ENCODE data around the gene MACROD2.

The MACROD2 gene

DNA sequence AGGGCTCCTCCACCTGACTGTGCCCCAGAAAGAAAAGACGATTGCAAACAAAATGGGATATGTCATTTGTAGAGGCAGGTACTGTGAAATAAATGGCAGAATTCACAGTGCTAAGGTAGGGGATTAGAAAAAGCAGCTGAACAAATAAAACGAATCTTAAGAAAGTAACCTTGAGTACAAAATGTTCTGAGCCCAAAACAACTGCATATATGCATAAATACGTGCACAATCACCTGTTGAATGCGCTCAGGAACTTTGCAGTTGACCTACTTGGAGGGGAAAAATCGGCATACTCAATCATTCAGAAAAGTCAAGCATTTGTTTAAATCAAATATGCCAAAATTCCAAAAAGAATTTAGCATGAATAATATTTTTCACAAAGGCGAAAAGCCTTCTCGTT, 1114.2 kb downstream of the MACROD2 start:
- no peak overlapping the region for H3K4me3 ChIP-seq (ENCODE audit: low read depth, low read length)
- TF ChIP-seq, protein P1, sequence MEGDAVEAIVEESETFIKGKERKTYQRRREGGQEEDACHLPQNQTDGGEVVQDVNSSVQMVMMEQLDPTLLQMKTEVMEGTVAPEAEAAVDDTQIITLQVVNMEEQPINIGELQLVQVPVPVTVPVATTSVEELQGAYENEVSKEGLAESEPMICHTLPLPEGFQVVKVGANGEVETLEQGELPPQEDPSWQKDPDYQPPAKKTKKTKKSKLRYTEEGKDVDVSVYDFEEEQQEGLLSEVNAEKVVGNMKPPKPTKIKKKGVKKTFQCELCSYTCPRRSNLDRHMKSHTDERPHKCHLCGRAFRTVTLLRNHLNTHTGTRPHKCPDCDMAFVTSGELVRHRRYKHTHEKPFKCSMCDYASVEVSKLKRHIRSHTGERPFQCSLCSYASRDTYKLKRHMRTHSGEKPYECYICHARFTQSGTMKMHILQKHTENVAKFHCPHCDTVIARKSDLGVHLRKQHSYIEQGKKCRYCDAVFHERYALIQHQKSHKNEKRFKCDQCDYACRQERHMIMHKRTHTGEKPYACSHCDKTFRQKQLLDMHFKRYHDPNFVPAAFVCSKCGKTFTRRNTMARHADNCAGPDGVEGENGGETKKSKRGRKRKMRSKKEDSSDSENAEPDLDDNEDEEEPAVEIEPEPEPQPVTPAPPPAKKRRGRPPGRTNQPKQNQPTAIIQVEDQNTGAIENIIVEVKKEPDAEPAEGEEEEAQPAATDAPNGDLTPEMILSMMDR (IDR thresholded peaks at IDR 0.05; ENCODE audit: low read depth, low read length, missing control alignments), result no peak
- no peak for DNase-seq (ENCODE audit: low read depth)
- in situ Hi-C loops (cut with HindIII; ENCODE audit: low sequenced_read_pairs), result no loop called here

DNA sequence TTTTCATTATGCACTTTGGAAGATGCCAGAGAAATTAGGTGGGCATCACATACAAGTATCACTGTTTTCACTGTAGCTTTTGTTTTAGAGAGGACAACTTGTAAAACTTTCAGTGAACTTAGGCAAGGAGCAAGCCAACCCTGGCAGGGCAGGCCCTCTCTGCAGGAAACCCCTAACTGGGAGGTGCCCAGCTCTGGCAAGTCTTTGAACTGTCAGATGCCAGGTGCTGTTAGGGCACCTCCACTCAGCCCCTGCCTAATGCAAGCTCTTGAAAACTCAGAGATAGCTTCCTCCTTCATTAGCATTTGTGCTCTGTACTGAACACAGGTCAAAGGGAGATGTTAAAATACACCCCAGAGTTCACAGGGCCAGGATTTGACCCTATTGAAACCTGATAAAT, 1116.3 kb downstream of the MACROD2 start:
- in situ Hi-C loops (cut with HindIII; ENCODE audit: low sequenced_read_pairs), result no loop called here
- TF ChIP-seq, protein P1 (IDR thresholded peaks at IDR 0.05; ENCODE audit: low read depth, low read length, missing control alignments), result no peak
- no peak overlapping the region for H3K4me3 ChIP-seq (ENCODE audit: low read depth, low read length)
- no peak for DNase-seq (ENCODE audit: low read depth)

DNA sequence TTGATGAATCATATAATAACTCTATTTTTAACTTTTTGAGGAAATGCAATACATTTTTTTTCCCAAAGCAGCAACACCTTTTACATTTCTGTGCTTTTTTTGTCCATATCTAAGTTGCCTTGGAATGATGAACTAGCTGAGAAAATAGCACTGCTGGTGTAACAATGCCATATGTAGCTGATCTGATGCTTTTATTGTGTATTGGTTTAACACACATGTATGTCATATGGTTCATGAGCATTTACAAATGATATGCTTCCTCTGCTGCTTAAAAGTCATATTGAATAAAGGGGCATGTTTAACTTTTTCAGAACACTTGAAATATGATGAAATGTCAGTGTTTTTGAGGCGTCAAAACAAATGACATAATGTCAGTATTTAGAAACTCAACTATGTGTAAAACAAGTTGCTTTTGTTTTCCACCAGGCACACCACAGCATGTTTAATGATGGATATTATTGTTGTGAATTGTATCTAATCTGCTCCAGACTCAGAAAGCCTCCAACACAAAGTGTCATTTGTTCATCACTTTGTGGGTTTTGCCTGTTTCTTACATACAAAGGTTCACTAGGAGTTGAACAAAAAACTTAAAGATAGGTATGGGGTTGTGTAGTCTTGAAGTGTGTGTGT, 1117.9 kb downstream of the MACROD2 start:
- in situ Hi-C loops (cut with HindIII; ENCODE audit: low sequenced_read_pairs), result no loop called here
- TF ChIP-seq, protein P1 (IDR thresholded peaks at IDR 0.05; ENCODE audit: low read depth, low read length, missing control alignments), result no peak
- DNase-seq (ENCODE audit: low read depth), result no peak
- H3K4me3 ChIP-seq (ENCODE audit: low read depth, low read length), result no peak overlapping the region

DNA sequence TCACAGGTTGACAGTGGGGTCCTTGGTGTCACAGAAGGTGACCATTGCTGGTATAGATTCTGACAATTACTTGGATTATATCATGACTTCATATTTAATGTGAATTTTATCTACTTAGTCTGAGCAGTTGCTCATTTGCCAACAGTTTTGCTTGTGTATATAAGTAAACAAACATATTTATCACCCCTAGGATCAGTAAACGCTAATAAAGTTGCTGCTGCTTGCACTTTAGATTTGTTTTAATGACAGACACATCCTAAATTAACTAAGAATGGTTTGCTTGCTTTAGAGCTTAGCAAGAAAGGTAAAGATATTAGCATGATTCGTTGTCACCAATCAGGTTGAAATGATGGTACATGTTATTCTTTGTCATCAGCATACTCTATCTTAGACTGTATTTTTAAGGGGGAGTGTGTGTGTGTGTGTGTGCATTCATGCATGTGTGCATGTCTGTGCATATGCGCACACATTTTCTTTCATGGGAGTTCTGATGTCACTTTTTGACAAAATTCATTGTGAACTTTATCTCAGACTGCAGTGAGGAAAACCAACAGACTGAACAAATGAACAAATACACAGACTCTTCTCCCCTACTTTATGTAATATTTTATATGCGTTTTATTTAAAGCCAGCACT, 1124.7 kb downstream of the MACROD2 start:
- in situ Hi-C loops (cut with HindIII; ENCODE audit: low sequenced_read_pairs), result no loop called here
- DNase-seq (ENCODE audit: low read depth), result no peak
- TF ChIP-seq, protein P1 (IDR thresholded peaks at IDR 0.05; ENCODE audit: low read depth, low read length, missing control alignments), result no peak
- H3K4me3 ChIP-seq (ENCODE audit: low read depth, low read length), result no peak overlapping the region

DNA sequence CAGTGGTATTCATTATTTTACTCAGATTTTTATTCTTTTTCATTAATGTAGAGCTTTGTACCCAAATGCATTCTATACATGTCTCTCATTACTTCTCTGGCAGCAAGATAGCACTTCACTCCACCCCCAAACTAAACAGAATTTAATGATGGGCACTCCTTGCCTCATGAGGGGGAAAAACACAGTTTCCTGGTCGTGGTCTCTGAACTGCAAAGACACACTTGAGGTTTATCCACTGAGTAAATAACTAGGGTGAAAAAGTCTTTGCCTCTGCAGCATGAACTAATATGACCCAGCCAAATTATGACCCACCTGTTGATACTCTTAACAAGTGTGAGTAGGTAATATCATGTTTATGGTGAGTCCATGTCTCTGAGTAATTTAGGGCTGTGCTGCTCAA, 1127.3 kb downstream of the MACROD2 start:
- TF ChIP-seq, protein P1 (IDR thresholded peaks at IDR 0.05; ENCODE audit: low read depth, low read length, missing control alignments), result no peak
- no peak for DNase-seq (ENCODE audit: low read depth)
- in situ Hi-C loops (cut with HindIII; ENCODE audit: low sequenced_read_pairs), result no loop called here
- H3K4me3 ChIP-seq (ENCODE audit: low read depth, low read length), result no peak overlapping the region

DNA sequence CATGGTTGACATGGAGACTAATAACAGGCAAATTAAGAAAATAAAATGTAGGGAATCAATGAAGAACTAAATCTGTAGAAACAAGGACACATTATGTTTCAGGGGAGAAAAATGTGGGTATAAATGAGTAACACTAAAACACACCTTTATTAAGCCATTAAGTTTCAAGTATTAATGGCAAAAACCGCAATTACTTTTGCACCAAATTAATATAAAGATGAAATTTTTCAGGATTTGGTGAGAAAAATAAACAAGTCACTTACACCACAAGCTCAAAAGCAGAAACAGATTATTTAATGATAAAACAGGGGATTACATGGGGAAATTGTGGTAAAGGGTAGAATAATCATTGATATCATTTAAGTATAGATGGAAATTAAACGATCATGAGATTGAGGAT, 1135.9 kb downstream of the MACROD2 start:
- DNase-seq (ENCODE audit: low read depth), result no peak
- H3K4me3 ChIP-seq (ENCODE audit: low read depth, low read length), result no peak overlapping the region
- TF ChIP-seq, protein P1 (IDR thresholded peaks at IDR 0.05; ENCODE audit: low read depth, low read length, missing control alignments), result no peak
- in situ Hi-C loops (cut with HindIII; ENCODE audit: low sequenced_read_pairs), result no loop called here

Data from astrocyte of the cerebellum (primary cell).